ENCODE measurements around the gene SOX6. TPM values are rescaled to one million over a fixed set of nuclear protein-coding genes. Genes with fewer than 3 reads are reported as not detected.
A peak's percentile ranks its signal among the peaks of the same experiment; 100 is the strongest.

Gene SOX6
- polyA plus RNA-seq, 1 experiment = 6.0 TPM

GRCh38 chr11:16265022-16265421, 91.3 kb downstream of the SOX6 start:
- H3K4me3 ChIP-seq (ENCODE audit: low read depth, low read length) = no peak overlapping the region
- DNase-seq (ENCODE audit: low read depth, low spot score) = no peak
- ChIA-PET POLR2A (no interaction called here), CTCF (interaction anchor here (0.5 kb wide), 1 partner anchor 8 kb away, joined by 3 read pairs; no protein-coding TSS in a partner anchor)
- no peak for TF ChIP-seq CTCF (IDR thresholded peaks at IDR 0.05; ENCODE audit: low read depth, low read length)
- no peaks in the 10 kb centered on the region for H3K27me3 ChIP-seq (ENCODE audit: control insufficient read depth, insufficient read depth, low read length)
- H3K27ac ChIP-seq (ENCODE audit: low read depth, low read length) = no peak overlapping the region
- no peaks in the 10 kb centered on the region for H3K9me3 ChIP-seq (ENCODE audit: control insufficient read depth, insufficient read depth, low read length)

GRCh38 chr11:16262645-16262955, 93.7 kb downstream of the SOX6 start:
- Histone ChIP-seq H3K9me3 (ENCODE audit: control insufficient read depth, insufficient read depth, low read length) (no peaks in the 10 kb centered on the region), H3K27ac (ENCODE audit: low read depth, low read length) (no peak overlapping the region), H3K4me3 (ENCODE audit: low read depth, low read length) (no peak overlapping the region), H3K27me3 (ENCODE audit: control insufficient read depth, insufficient read depth, low read length) (no peaks in the 10 kb centered on the region)
- ChIA-PET CTCF (interaction anchor here (0.6 kb wide), 1 partner anchor 66 kb away, joined by 3 read pairs; no protein-coding TSS in a partner anchor), POLR2A (interaction anchor here (0.7 kb wide), 1 partner anchor 22 kb away, joined by 4 read pairs; no protein-coding TSS in a partner anchor)
- no peak for TF ChIP-seq CTCF (IDR thresholded peaks at IDR 0.05; ENCODE audit: low read depth, low read length)
- DNase-seq (ENCODE audit: low read depth, low spot score) = no peak

GRCh38 chr11:16261836-16262644, 94.3 kb downstream of the SOX6 start:
- TF ChIP-seq CTCF (IDR thresholded peaks at IDR 0.05; ENCODE audit: low read depth, low read length) = no peak
- no peak for DNase-seq (ENCODE audit: low read depth, low spot score)
- ChIA-PET CTCF (interaction anchor here (1.2 kb wide), 1 partner anchor 10 kb away, joined by 3 read pairs; no protein-coding TSS in a partner anchor), POLR2A (interaction anchor here (0.7 kb wide), 1 partner anchor 22 kb away, joined by 4 read pairs; no protein-coding TSS in a partner anchor)
- Histone ChIP-seq H3K27me3 (ENCODE audit: control insufficient read depth, insufficient read depth, low read length) (no peaks in the 10 kb centered on the region), H3K9me3 (ENCODE audit: control insufficient read depth, insufficient read depth, low read length) (no peaks in the 10 kb centered on the region), H3K4me3 (ENCODE audit: low read depth, low read length) (no peak overlapping the region), H3K27ac (ENCODE audit: low read depth, low read length) (no peak overlapping the region)

- peaks cover 6% of the 10 kb centered on the region; the same call in 1 of the 2 replicates for H3K9me3 ChIP-seq (ENCODE audit: control insufficient read depth, insufficient read depth, low read length)
- H3K4me3 ChIP-seq (ENCODE audit: low read depth, low read length) = no peak overlapping the region
- DNase-seq (ENCODE audit: low read depth, low spot score) = no peak
- peak; percentile 52 for TF ChIP-seq CTCF (IDR thresholded peaks at IDR 0.05; ENCODE audit: low read depth, low read length)
- ChIA-PET POLR2A (no interaction called here), CTCF (interaction anchor here (0.7 to 1.0 kb wide), 3 partner anchors 9 to 228 kb away, joined by 3 read pairs; no protein-coding TSS in a partner anchor)
- no peak overlapping the region for H3K27ac ChIP-seq (ENCODE audit: low read depth, low read length)
- H3K27me3 ChIP-seq (ENCODE audit: control insufficient read depth, insufficient read depth, low read length) = no peaks in the 10 kb centered on the region
Measured at GRCh38 chr11:16252373-16252772, 104.0 kb downstream of the SOX6 start.

GRCh38 chr11:16248248-16248647, 108.1 kb downstream of the SOX6 start:
- CTCF ChIA-PET = no interaction called here
- Histone ChIP-seq H3K27ac (ENCODE audit: low read depth, low read length) (no peak overlapping the region), H3K9me3 (ENCODE audit: control insufficient read depth, insufficient read depth, low read length) (peaks cover 6% of the 10 kb centered on the region; the same call in 1 of the 2 replicates), H3K27me3 (ENCODE audit: control insufficient read depth, insufficient read depth, low read length) (no peaks in the 10 kb centered on the region), H3K4me3 (ENCODE audit: low read depth, low read length) (no peak overlapping the region)
- no peak for TF ChIP-seq CTCF (IDR thresholded peaks at IDR 0.05; ENCODE audit: low read depth, low read length)
- no peak for DNase-seq (ENCODE audit: low read depth, low spot score)
- POLR2A ChIA-PET = no interaction called here

Measured in AG04450 (cell line).